Breast epithelium (tissue), 4 donors: Measurements from ENCODE around the gene STXBP5. TPM values are rescaled to one million over a fixed set of nuclear protein-coding genes. Genes with fewer than 3 reads are reported as not detected.

Source experiments
- DNase-seq, 2 donors: peaks; one replicate each; pipeline ENCODE4 v3.0.0-alpha.2; 2019; ENCODE audit warnings: low spot score in 2 of 2
- H3K27ac ChIP-seq, 2 donors: fragments of 200-600 bp; sonication (generic) in 1 of 2; one replicate each; pipeline ENCODE4 v1.5.1; 2016 to 2019; ENCODE audit warnings: mild to moderate bottlenecking in 1 of 2
- H3K27me3 ChIP-seq, 2 donors: fragments of 200-600 bp; sonication (generic) in 1 of 2; one replicate each; pipeline versions ENCODE4 v1.5.1 to v1.6.0; 2017 to 2019; ENCODE audit warnings: control low read depth in 1 of 2, mild to moderate bottlenecking in 1 of 2
- H3K36me3 ChIP-seq: fragments of 200-600 bp; one replicate; pipeline ENCODE4 v1.5.1; 2019
- H3K4me1 ChIP-seq, 2 donors: fragments of 200-600 bp; sonication (generic); one replicate each; pipeline ENCODE4 v1.5.1; 2016 to 2019; ENCODE audit warnings: control low read depth in 1 of 2
- H3K4me3 ChIP-seq, 3 donors: fragments of 200-600 bp; sonication (generic); 1 replicate in 2 of 3; 2 replicates in 1 of 3; pipeline ENCODE4 v1.5.1; 2016 to 2019; ENCODE audit warnings: mild to moderate bottlenecking in 3 of 3, moderate library complexity in 2 of 3
- H3K9me3 ChIP-seq, 2 donors: fragments of 200-600 bp; sonication (generic) in 1 of 2; one replicate each; pipeline ENCODE4 v1.5.1; 2016 to 2019; ENCODE audit warnings: control low read depth in 1 of 2
- CTCF ChIP-seq, 3 donors: fragments of 450-650 bp; IDR thresholded peaks; one replicate each; pipeline ENCODE4 v1.5.1; 2016 to 2017; ENCODE audit warnings: antibody characterized with exemption in 3 of 3, mild to moderate bottlenecking in 3 of 3, moderate library complexity in 3 of 3
- POLR2A ChIP-seq: fragments of 450-650 bp; IDR thresholded peaks from one replicate; pipeline ENCODE4 v1.6.1; 2016; ENCODE audit warnings: antibody characterized with exemption, mild to moderate bottlenecking, moderate library complexity
- POLR2AphosphoS5 ChIP-seq, 3 donors: sonication (generic); formaldehyde crosslinking; IDR thresholded peaks; one replicate each; pipeline ENCODE4 v1.6.1; 2017; ENCODE audit warnings: antibody characterized with exemption in 3 of 3
- intact Hi-C: fragments of 100-400 bp; cut with DNase I; formaldehyde crosslinking; loops from one replicate; pipeline ENCODE4 v1.15.1; 2023; ENCODE audit warnings: low total_unique reads
- total RNA-seq, 3 donors: library from RNA; depleted of rRNA; stranded (reverse); fragments of >200 nt; gene quantifications; one replicate each; pipeline ENCODE4 v1.1.0, GENCODE V29; 2016

The STXBP5 gene
- total RNA-seq, 3 donors from 2014 or later, result 21.3 to 43.6 (median 26.9) TPM

- no peak overlapping the region for H3K27ac ChIP-seq
- DNase-seq, result no peak
- H3K36me3 ChIP-seq, result peaks cover 6% of the 10 kb centered on the region
- TF ChIP-seq POLR2A (no peak), POLR2AphosphoS5 (IDR thresholded peaks at IDR 0.05) (no peak), CTCF (IDR thresholded peaks at IDR 0.05) (no peak)
- no peaks in the 10 kb centered on the region for H3K27me3 ChIP-seq
- no peaks in the 10 kb centered on the region for H3K9me3 ChIP-seq
- intact Hi-C loops, result no loop called here
- no peak overlapping the region for H3K4me3 ChIP-seq
- no peaks in the 10 kb centered on the region for H3K4me1 ChIP-seq
Observed at GRCh38 chr6:147390909-147391536, 186.8 kb downstream of the STXBP5 start.

- H3K4me3 ChIP-seq, result no peak overlapping the region
- no peaks in the 10 kb centered on the region for H3K4me1 ChIP-seq
- no peak overlapping the region for H3K27ac ChIP-seq
- TF ChIP-seq POLR2A (no peak), CTCF (IDR thresholded peaks at IDR 0.05) (no peak), POLR2AphosphoS5 (IDR thresholded peaks at IDR 0.05) (no peak)
- no peaks in the 10 kb centered on the region for H3K9me3 ChIP-seq
- DNase-seq, result no peak
- intact Hi-C loops, result no loop called here
- H3K27me3 ChIP-seq, result no peaks in the 10 kb centered on the region
- H3K36me3 ChIP-seq, result no peaks in the 10 kb centered on the region
Observed at GRCh38 chr6:147392917-147393625, 188.9 kb downstream of the STXBP5 start.

- TF ChIP-seq CTCF (IDR thresholded peaks at IDR 0.05) (no peak), POLR2A (no peak), POLR2AphosphoS5 (IDR thresholded peaks at IDR 0.05) (no peak)
- no peak overlapping the region for H3K4me3 ChIP-seq
- no peak overlapping the region for H3K27ac ChIP-seq
- no peaks in the 10 kb centered on the region for H3K9me3 ChIP-seq
- no peaks in the 10 kb centered on the region for H3K36me3 ChIP-seq
- H3K4me1 ChIP-seq, result no peaks in the 10 kb centered on the region
- no peak for DNase-seq
- intact Hi-C loops, result no loop called here
- H3K27me3 ChIP-seq, result no peaks in the 10 kb centered on the region
Observed at GRCh38 chr6:147395158-147395557, 190.9 kb downstream of the STXBP5 start.

GRCh38 chr6:147397306-147397705 is 193.1 kb downstream of the STXBP5 start:
- intact Hi-C loops, result no loop called here
- peaks cover 0 to 20% of the 10 kb centered on the region in 2 donors for H3K9me3 ChIP-seq

More at GRCh38 chr6:147397306-147397705, 193.1 kb downstream of the STXBP5 start:
- Histone ChIP-seq H3K4me3 (no peak overlapping the region), H3K36me3 (no peaks in the 10 kb centered on the region), H3K27me3 (no peaks in the 10 kb centered on the region), H3K4me1 (no peaks in the 10 kb centered on the region), H3K27ac (no peak overlapping the region)
- no peak for DNase-seq
- TF ChIP-seq POLR2A, result no peak
- TF ChIP-seq CTCF (IDR thresholded peaks at IDR 0.05), result no peak
- TF ChIP-seq POLR2AphosphoS5 (IDR thresholded peaks at IDR 0.05), result no peak
